HG03280 (cell line): ENCODE measurements around the gene ARIH2.

Experiments
- ATAC-seq: cut with Tn5 transposase; IDR thresholded peaks from one replicate; pipeline ENCODE4 v1.9.1; 2021; ENCODE audit warnings: mild to moderate bottlenecking, moderate library complexity; ENCODE audit not compliant: unreplicated experiment

ARIH2 gene

GRCh38 chr3:49030321-49030720, 111.7 kb downstream of the ARIH2 start:
- no peak for ATAC-seq

- no peak for ATAC-seq
Observed at GRCh38 chr3:49032646-49033304, 114.1 kb downstream of the ARIH2 start.

GRCh38 chr3:49034650-49035049, 116.0 kb downstream of the ARIH2 start:
- no peak for ATAC-seq

- ATAC-seq, result no peak
Observed at GRCh38 chr3:49035281-49035680, 116.6 kb downstream of the ARIH2 start.
